GM12874 (cell line): ENCODE data around the gene PTRH2.

Experiments
- CTCF ChIP-seq: IDR thresholded peaks from 2 replicates; pipeline ENCODE4 v1.5.1; 2011; ENCODE audit warnings: low read depth, mild to moderate bottlenecking, control low read depth, low read length, moderate library complexity; ENCODE audit not compliant: insufficient read depth

Gene PTRH2

GRCh38 chr17:59696682-59697277 lies 10.4 kb downstream of the PTRH2 start:
- TF ChIP-seq CTCF, result no peak

- TF ChIP-seq CTCF, result no peak
Measured at GRCh38 chr17:59695945-59696681, 11.1 kb downstream of the PTRH2 start.

- TF ChIP-seq CTCF, result no peak
Measured at GRCh38 chr17:59694344-59694743, 12.9 kb downstream of the PTRH2 start.

- no peak for TF ChIP-seq CTCF
Measured at GRCh38 chr17:59693582-59693981, 13.6 kb downstream of the PTRH2 start.

- no peak for TF ChIP-seq CTCF
Measured at GRCh38 chr17:59688496-59688895, 18.7 kb downstream of the PTRH2 start.

GRCh38 chr17:59688008-59688407 lies 19.2 kb downstream of the PTRH2 start:
- no peak for TF ChIP-seq CTCF

GRCh38 chr17:59684967-59685366 lies 22.3 kb downstream of the PTRH2 start:
- TF ChIP-seq CTCF, result no peak
